Tibial nerve (tissue), 4 donors: ENCODE data around the gene FMO2.

ENCODE experiments used
- CTCF ChIP-seq, 5 experiments: fragments of 200-600 bp in 3 of 5; fragments of 450-650 bp in 2 of 5; sonication (generic) in 3 of 5; IDR thresholded peaks; one replicate each; pipeline ENCODE4 v1.5.1; 2016 to 2019; ENCODE audit warnings: antibody characterized with exemption in 5 of 5, mild to moderate bottlenecking in 3 of 5, moderate library complexity in 2 of 5
- EP300 ChIP-seq, 2 donors: sonication (generic); formaldehyde crosslinking; IDR thresholded peaks; one replicate each; pipeline ENCODE4 v1.6.1; 2017; ENCODE audit warnings: antibody characterized with exemption in 2 of 2, mild to moderate bottlenecking in 1 of 2

GRCh38 chr1:171188388-171189266 is 3.5 kb downstream of the FMO2 start:
- TF ChIP-seq CTCF (IDR thresholded peaks at IDR 0.05) (peak; percentile 36 to 63 (median 47)), EP300 (IDR thresholded peaks at IDR 0.05) (no peak)
